C4-2B (cell line): ENCODE data around the gene EXOC1L.

Experiments used
- H3K27ac ChIP-seq: fragments of 450-650 bp; 2 replicates; pipeline ENCODE4 v1.5.1; 2017
- CTCF ChIP-seq: fragments of 450-650 bp; conservative IDR thresholded peaks from 2 replicates; pipeline ENCODE4 v1.5.1; 2017; ENCODE audit warnings: mild to moderate bottlenecking
- ZFX ChIP-seq: fragments of 450-650 bp; IDR thresholded peaks from 2 replicates; pipeline ENCODE4 v1.6.1; 2017

Gene EXOC1L

DNA sequence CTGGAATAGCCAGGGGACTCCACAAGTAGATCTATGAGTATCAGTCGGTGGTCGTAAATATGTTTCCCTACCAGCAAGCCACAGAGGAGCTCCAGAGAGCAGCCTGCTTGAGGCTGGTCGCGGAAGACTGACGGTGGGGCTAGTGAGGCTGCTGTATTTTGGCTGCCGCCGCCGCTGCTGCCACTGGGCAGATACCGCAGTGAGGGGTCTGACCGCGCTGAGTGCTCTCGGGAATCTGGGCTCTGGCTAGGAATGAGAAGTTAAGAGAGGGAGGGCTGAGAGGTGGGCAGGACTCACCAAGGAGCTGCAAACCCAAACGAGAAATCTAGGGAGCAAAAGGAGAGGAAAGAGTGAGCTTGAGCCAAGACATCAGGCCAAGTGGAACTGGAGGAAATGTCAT lies at the start of gene EXOC1L:
Gene EXOC1L (plus strand): TSS at position 157 of the 400 bp plus-strand sequence. CDS start 237 bp downstream, at position 394.
- TF ChIP-seq ZFX: no peak
- TF ChIP-seq CTCF: no peak
- H3K27ac ChIP-seq: no peak within 1 kb of the TSS

GRCh38 chr4:55770662-55771061 lies 48.9 kb upstream of the EXOC1L start:
- no peak for TF ChIP-seq CTCF
- TF ChIP-seq ZFX: no peak
- no peak overlapping the region for H3K27ac ChIP-seq

DNA sequence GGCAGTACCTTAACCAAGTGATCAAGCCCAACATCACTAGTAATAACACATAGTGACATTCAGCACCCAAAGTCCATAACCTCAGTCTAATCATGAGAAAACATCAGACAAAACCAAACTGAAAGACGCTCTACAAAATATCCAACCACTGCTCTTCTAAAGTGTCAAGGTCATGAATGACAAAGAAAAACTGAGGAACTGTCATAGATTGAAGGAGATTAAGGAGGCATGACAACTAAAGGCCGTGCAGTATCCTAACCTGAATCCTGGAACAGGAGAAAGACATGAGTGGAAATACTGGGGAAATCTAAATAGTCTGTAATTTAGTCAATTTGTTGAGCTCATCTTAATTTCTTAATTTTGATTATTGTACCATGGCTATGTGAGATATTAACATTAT lies 38.2 kb upstream of the EXOC1L start:
- no peak overlapping the region for H3K27ac ChIP-seq
- no peak for TF ChIP-seq ZFX
- TF ChIP-seq CTCF: no peak

- no peak overlapping the region for H3K27ac ChIP-seq
- no peak for TF ChIP-seq CTCF
Measured at GRCh38 chr4:55781812-55782211, 37.8 kb upstream of the EXOC1L start.

DNA sequence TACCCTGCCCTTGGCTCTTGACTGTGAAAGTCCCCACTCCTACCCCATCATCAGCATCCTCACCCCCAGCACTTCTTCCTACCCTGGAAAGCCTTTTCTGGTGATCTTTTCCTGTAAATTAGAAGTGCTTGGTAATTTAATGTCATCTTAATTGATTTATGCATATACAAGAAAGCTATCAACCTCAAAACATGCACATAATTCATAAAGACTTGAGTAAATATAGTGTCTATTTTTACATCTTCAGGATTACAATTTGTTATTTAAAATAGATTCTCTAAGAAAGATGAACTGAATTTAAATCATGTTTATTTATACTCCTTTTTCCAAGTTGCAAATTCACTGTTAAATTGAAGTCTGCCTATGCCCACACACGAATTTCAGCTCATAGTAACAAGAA lies 36.0 kb upstream of the EXOC1L start:
- TF ChIP-seq CTCF: no peak
- no peak for TF ChIP-seq ZFX
- H3K27ac ChIP-seq: no peak overlapping the region

DNA sequence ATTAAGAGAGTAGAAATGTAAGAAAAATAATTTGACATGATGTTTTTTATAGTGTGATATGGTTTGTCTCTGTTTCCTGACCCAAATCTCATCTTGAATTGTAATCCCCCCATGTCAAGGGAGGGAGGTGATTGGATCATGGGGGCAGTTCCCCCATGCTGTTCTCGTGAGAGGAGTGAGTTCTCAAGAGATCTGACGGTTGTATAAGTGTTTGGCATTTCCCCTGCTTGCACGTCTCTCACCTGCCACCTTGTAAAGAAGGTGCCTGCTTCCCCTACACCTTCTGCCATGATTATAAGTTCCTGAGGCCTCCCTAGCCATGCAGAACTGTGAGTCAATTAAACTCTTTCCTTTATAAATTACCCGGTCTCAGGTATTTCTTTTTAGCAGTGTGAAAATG lies 34.8 kb upstream of the EXOC1L start:
- no peak overlapping the region for H3K27ac ChIP-seq
- no peak for TF ChIP-seq CTCF
- no peak for TF ChIP-seq ZFX

GRCh38 chr4:55791666-55792065 lies 27.9 kb upstream of the EXOC1L start:
- TF ChIP-seq CTCF: no peak
- no peak overlapping the region for H3K27ac ChIP-seq
